GM21367 (cell line): Measurements from ENCODE around the gene SLC29A1.

ENCODE experiments used
- ATAC-seq: cut with Tn5 transposase; IDR thresholded peaks from one replicate; pipeline ENCODE4 v1.9.1; 2021; ENCODE audit not compliant: unreplicated experiment

Gene SLC29A1

GRCh38 chr6:44265007-44265721 lies 41.8 kb downstream of the SLC29A1 start, which contains the start of gene NFKBIE:
Gene NFKBIE, minus strand, starts transcription at chr6:44265551. Its CDS starts 205 bp downstream, at chr6:44265346.
- ATAC-seq = no peak

DNA sequence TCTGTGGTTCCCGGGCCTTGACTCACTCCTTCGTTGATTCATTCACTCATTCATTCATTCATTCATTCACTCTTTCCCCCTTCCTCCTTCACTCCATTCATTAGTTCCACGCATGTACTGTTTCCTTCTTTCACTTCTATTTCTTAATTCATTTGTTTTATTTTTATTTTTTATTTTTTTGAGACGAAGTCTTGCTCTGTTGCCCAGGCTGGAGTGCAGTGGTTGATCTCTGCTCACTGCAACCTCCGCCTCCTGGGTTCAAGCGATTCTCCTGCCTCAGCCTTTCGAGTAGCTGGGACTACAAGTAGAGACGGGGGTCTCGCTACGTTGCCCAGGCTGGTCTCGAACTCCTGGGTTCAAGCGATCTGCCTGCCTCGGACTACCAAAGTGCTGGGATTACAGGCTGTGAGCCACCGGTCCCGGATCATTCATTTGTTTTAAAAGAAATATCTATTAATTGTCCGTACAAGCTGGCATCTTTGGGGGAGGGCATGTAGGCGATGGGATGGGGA lies 42.4 kb downstream of the SLC29A1 start:
- no peak for ATAC-seq

GRCh38 chr6:44266347-44266746 lies 43.0 kb downstream of the SLC29A1 start:
- no peak for ATAC-seq

DNA sequence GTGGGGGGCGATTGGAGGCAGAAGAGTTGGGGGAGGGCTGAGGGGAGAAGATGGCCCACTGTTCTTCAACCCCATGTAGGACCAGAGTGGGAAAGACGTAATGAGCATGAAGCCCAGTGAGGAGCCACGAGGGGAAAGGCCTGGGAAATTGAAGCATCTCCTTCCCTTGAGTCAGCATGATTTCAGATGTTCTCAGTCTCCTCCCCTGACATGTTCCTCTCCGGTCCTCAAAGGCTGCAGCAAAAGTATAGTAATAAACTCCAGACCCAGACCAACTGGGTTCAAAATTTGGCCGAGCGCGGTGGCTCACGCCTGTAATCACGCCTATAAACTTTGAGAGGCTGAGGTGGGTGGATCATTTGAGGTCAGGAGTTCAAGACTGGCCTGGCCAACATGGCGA lies 43.9 kb downstream of the SLC29A1 start:
- no peak for ATAC-seq

DNA sequence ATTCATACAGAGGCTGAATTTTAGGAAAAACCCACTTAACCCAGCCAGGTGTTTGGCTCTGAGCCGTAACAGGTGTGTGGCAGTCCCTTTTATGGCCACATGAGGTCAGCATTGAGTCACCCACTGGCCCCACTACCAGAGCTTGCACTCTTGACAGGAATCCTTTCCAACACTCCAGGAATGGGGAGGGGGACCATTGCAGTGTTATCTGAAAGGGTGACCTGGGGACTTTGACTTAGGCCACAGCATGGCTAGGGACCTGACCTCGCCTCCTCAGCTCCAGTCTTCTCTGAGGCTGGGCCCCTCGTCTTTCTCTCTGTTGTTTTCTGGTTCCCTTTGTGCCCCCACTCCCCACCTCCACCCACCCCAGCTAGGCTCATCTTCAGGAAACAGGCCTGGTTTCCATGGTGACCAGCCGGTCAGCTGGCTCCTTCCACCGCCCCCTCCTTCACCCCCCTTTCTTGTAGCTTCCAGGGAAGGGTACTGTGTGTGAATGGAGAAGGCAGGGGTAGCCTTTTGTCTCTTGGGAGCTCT lies 44.8 kb downstream of the SLC29A1 start:
- ATAC-seq = no peak

GRCh38 chr6:44269178-44269920 lies 46.0 kb downstream of the SLC29A1 start:
- no peak for ATAC-seq

GRCh38 chr6:44269921-44270525 lies 46.6 kb downstream of the SLC29A1 start, which contains the start of gene TMEM151B:
Gene TMEM151B, plus strand, starts transcription at chr6:44270450. Its CDS starts 293 bp downstream, at chr6:44270743.
- ATAC-seq = no peak

DNA sequence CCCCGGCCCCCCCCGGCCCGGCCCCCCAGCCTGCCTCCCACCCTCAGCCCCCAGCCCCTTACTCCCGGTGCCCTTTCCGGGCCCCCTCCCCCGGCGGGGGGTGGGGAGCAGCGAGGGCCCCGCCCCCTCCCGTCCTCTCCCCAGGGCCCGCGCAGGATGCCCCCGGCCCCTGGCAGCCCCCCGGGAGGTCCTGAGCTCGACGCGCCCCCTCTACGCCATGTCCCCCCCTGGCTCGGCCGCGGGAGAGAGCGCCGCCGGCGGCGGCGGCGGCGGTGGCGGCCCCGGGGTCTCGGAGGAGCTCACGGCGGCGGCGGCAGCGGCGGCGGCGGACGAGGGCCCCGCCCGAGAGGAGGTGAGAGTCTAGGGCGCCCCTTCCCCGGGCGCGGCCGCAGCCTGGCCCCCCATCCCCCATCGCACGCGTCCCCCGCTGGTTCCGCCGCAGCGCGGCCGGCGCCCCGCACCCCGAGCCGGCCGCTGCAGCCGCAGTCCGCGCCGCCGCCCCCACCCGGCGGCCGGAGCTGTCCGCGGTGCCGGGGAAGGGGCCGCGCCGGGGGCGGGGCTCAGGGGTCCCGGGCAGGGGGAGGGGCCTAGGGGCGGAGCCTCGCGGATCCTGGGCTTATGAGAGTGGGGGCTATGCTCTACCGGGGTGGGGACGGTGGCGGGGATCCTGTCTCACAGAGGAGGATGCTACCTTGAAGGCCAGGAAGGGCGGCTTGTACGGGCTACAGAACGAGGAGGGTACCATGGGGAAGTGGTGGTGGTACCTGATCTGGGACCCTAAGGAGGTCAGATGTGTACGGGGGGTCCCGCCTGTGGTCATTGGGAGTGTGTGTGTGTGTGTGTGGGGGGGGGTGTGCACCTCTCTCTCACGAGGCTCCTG lies 47.4 kb downstream of the SLC29A1 start:
- no peak for ATAC-seq

GRCh38 chr6:44271406-44271723 lies 48.0 kb downstream of the SLC29A1 start:
- no peak for ATAC-seq

- ATAC-seq = no peak
Measured at GRCh38 chr6:44271914-44272313, 48.5 kb downstream of the SLC29A1 start.

DNA sequence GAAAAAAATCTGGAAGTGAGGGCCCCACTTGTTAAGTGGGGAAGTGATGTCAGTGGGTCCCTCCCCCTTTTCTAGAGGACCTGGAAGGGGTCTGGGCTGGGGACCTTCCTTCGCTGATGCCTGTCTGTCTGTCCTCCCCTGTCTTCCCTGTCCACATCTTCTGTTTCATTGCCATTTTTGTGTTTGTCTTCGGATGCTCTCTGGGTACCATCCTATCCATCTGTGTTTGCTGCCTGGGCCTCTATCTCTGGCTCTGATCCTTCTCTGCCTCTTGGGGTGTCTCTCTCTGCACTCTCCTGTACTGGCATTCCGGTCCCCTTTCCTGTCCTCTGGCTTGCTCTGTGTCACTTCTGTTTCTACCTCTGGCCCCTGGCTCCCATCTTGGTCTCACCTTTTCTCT lies 49.1 kb downstream of the SLC29A1 start:
- no peak for ATAC-seq

DNA sequence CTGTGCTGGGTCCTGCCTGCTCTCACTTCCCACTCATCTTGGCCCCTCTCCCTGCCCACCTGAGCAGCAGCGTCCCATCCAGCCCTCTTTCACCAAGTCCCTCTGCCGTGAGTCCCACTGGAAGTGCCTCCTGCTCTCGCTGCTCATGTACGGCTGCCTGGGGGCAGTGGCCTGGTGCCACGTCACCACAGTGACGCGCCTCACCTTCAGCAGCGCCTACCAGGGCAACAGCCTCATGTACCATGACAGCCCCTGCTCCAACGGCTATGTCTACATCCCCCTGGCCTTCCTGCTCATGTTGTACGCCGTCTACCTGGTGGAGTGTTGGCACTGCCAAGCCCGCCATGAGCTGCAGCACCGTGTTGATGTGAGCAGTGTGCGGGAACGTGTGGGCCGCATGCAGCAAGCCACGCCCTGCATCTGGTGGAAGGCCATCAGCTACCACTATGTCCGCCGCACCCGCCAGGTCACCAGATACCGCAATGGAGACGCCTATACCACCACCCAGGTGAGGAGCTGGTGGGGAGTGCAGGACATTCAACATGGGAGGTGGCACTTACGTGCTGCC lies 49.7 kb downstream of the SLC29A1 start:
- no peak for ATAC-seq

- no peak for ATAC-seq
Measured at GRCh38 chr6:44273617-44274016, 50.2 kb downstream of the SLC29A1 start.

DNA sequence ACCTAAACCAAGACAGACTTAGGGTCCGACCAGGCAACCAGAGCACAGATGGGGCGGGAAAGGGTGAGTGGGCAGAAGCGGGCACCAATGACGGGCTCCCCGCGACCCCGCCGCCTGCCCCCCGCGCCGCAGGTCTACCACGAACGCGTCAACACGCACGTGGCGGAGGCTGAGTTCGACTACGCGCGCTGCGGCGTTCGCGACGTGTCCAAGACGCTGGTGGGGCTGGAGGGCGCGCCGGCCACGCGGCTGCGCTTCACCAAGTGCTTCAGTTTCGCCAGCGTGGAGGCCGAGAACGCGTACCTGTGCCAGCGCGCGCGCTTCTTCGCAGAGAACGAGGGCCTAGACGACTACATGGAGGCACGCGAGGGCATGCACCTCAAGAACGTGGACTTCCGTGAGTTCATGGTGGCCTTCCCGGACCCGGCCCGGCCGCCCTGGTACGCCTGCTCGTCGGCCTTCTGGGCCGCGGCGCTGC lies 51.9 kb downstream of the SLC29A1 start:
- no peak for ATAC-seq

GRCh38 chr6:44275749-44276648 lies 52.6 kb downstream of the SLC29A1 start:
- ATAC-seq = no peak

GRCh38 chr6:44276667-44277640 lies 53.6 kb downstream of the SLC29A1 start:
- ATAC-seq = no peak

GRCh38 chr6:44277763-44278162 lies 54.4 kb downstream of the SLC29A1 start:
- ATAC-seq = no peak

DNA sequence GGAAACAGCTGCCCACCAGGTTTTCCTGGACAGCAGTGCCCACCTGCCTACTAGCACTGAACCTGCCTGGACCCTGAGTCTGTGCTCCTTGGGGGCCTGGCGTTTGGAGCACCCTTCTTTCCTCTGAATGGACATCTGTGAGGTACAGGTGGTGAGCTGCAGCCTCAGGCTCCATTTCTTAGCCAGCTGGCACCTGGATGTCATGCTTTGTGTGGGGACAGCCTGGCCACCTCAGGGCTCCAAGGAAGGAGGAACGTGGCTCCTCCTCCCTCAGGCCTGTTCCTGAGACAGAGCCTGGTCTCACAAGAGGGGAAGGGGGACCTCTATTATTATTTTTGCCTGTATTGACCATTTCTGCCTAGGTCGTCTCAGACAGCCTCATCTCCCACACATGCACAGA lies 54.9 kb downstream of the SLC29A1 start:
- no peak for ATAC-seq
